K562 (cell line): ENCODE results near the gene TEX261. TPM values are rescaled to one million over a fixed set of nuclear protein-coding genes. Genes with fewer than 3 reads are reported as not detected.

Experiments used
- ATAC-seq: fragments of 200-7000 bp; cut with Tn5 transposase; 3 replicates; pipeline ENCODE4 v1.9.1; 2020; ENCODE audit warnings: moderate library complexity
- BruUV-seq: library from RNA; stranded (reverse); fragments of 400-500 nt; replicated peaks from 2 replicates; lab custom pipeline; 2021; lab: Mats Ljungman, UMichigan
- CTCF ChIA-PET: fragments of 300-600 bp; formaldehyde crosslinking; extraction: SDS; loops from one replicate; lab custom pipeline; 2021; ENCODE audit warnings: low intra/inter-chr PET ratio; lab: Yijun Ruan, JAX
- POLR2A ChIA-PET: fragments of 300-600, 350-650 bp; sonication (Branson Sonifier 250); formaldehyde crosslinking; extraction: SDS; loops from one replicate; lab custom pipeline; 2021; ENCODE audit warnings: antibody characterized with exemption, inconsistent platforms; lab: Yijun Ruan, JAX
- DNase-seq, 4 experiments: peaks; one replicate each; pipeline versions ENCODE4 v3.0.0 to v3.0.0-alpha.2; 2011 to 2018; ENCODE audit warnings: low spot score in 3 of 4, mixed read lengths in 3 of 4; ENCODE audit errors: extremely low read depth in 1 of 4
- FAIRE-seq: peaks from 2 replicates; lab custom pipeline; 2011; peaks lifted over from hg19 to GRCh38; lab: Jason Lieb, UNC
- H2AFZ ChIP-seq: 2 replicates; pipeline ENCODE4 v1.6.0; 2011; ENCODE audit warnings: low read depth, low read length, control low read depth, inconsistent platforms
- H3K27ac ChIP-seq: fragments of 200-600 bp; 3 replicates; pipeline ENCODE4 v1.8.0; 2011; ENCODE audit warnings: low read depth, mild to moderate bottlenecking, control low read depth, inconsistent platforms, low read length, moderate library complexity, mixed read lengths; ENCODE audit errors: extremely low read depth
- H3K27me3 ChIP-seq, 2 experiments: fragments of 300-600 bp in 1 of 2; 2 replicates in 1 of 2; 3 replicates in 1 of 2; pipeline versions ENCODE4 v1.6.0 to v1.8.0; 2011; ENCODE audit warnings: inconsistent platforms in 2 of 2, low read length in 2 of 2, mild to moderate bottlenecking in 1 of 2, mixed read lengths in 1 of 2, moderate library complexity in 1 of 2; ENCODE audit not compliant: control insufficient read depth in 2 of 2, insufficient read depth in 2 of 2
- H3K36me3 ChIP-seq: fragments of 300-600 bp; 3 replicates; pipeline ENCODE4 v1.8.0; 2011; ENCODE audit warnings: mild to moderate bottlenecking, low read length, inconsistent platforms; ENCODE audit not compliant: control insufficient read depth, insufficient read depth
- H3K4me1 ChIP-seq, 2 experiments: fragments of 200-600 bp in 1 of 2; replicated peaks in 1 of 2; 2 replicates in 1 of 2; 3 replicates in 1 of 2; pipeline versions ENCODE4 v1.5.1 to v1.8.0; 2011; ENCODE audit warnings: inconsistent platforms in 2 of 2, low read length in 2 of 2, mild to moderate bottlenecking in 1 of 2, mixed read lengths in 1 of 2, moderate library complexity in 1 of 2; ENCODE audit not compliant: control insufficient read depth in 2 of 2, insufficient read depth in 2 of 2
- H3K4me2 ChIP-seq: 2 replicates; pipeline ENCODE4 v1.6.1; 2011; ENCODE audit warnings: low read length, control low read depth, inconsistent platforms, mixed read lengths; ENCODE audit not compliant: insufficient read depth
- H3K4me3 ChIP-seq: fragments of 200-600 bp; sonication (generic), shearing (Covaris generic); 2 replicates; pipeline ENCODE4 v1.5.1; 2016; ENCODE audit warnings: control low read depth, inconsistent platforms
- H3K79me2 ChIP-seq: fragments of 200-600 bp; 3 replicates; pipeline ENCODE4 v1.8.0; 2011; ENCODE audit warnings: low read length, inconsistent platforms; ENCODE audit not compliant: control insufficient read depth, insufficient read depth
- H3K9ac ChIP-seq, 2 experiments: 2 replicates each; pipeline versions ENCODE4 v1.6.0 to v1.6.1; 2011; ENCODE audit warnings: low read depth in 2 of 2, low read length in 2 of 2, control low read depth in 1 of 2, inconsistent platforms in 1 of 2, mild to moderate bottlenecking in 1 of 2, mixed read lengths in 1 of 2; ENCODE audit not compliant: insufficient read depth in 1 of 2
- H3K9me1 ChIP-seq: one replicate; pipeline ENCODE4 v1.6.0; 2011; ENCODE audit warnings: inconsistent platforms, mild to moderate bottlenecking, low read length, moderate library complexity; ENCODE audit not compliant: control insufficient read depth, insufficient read depth
- H3K9me3 ChIP-seq: replicated peaks from 2 replicates; pipeline ENCODE4 v1.5.1; 2011; ENCODE audit warnings: low read depth, low read length, inconsistent platforms; ENCODE audit not compliant: control insufficient read depth, insufficient read depth
- H4K20me1 ChIP-seq: replicated peaks from 2 replicates; pipeline ENCODE4 v1.6.1; 2011; ENCODE audit warnings: low read length, inconsistent platforms, mixed read lengths; ENCODE audit not compliant: control insufficient read depth, insufficient read depth
- BRD4 ChIP-seq: fragments of 200-600 bp; sonication (generic); IDR thresholded peaks from 2 replicates; pipeline ENCODE4 v1.6.1; 2017; ENCODE audit warnings: inconsistent platforms
- DEAF1 ChIP-seq: fragments of 450-650 bp; formaldehyde crosslinking; IDR thresholded peaks from 2 replicates; pipeline ENCODE4 v1.4.0; 2020; ENCODE audit warnings: mild to moderate bottlenecking, moderate library complexity
- NR3C1 ChIP-seq: sonication (generic); formaldehyde crosslinking; IDR thresholded peaks from 2 replicates; pipeline ENCODE4 v1.8.1; 2022; ENCODE audit warnings: missing genetic modification reagents
- WGBS: fragments of 100-300 bp; shearing (Covaris generic); methylation state at CpG from one replicate; pipeline ENCODE4 v1.1.6; 2016; ENCODE audit warnings: low coverage, mixed read lengths; ENCODE audit not compliant: insufficient coverage; ENCODE audit errors: missing lambda C conversion rate; 5-methylcytosine and 5-hydroxymethylcytosine counted together
- in situ Hi-C: fragments of 300-500 bp; cut with MboI; formaldehyde crosslinking; loops from 4 replicates; pipeline ENCODE4 v1.15.0; 2018; ENCODE audit warnings: inconsistent platforms, mixed read lengths
- intact Hi-C: fragments of 100-400 bp; cut with micrococcal nuclease; formaldehyde crosslinking; loops from 2 replicates; pipeline ENCODE4 v1.14.2; 2022
- polyA plus RNA-seq, 8 experiments: library from polyadenylated mRNA; depleted of rRNA in 4 of 8; stranded (reverse) in 5 of 8; unstranded in 3 of 8; fragments of >200 nt; fragmentation: Nextera tagmentation in 2 of 8; fragmentation: Illumina TruSeq in 1 of 8; extraction: Ambion mirVana in 2 of 8; extraction: Trizol in 1 of 8; gene quantifications; 2 replicates each; pipeline versions ENCODE4 v1.2.1 to v1.2.3, GENCODE V29; 2011 to 2014; ENCODE audit warnings: inconsistent platforms in 1 of 8, missing spikeins in 1 of 8
- total RNA-seq, 7 experiments: library from RNA; depleted of rRNA in 6 of 7; stranded (reverse); fragments of >200 nt in 6 of 7; fragmentation: Illumina TruSeq in 2 of 7; extraction: Trizol in 2 of 7; gene quantifications; 2 replicates each; pipeline versions ENCODE4 v1.2.1 to v1.2.3, GENCODE V29; 2011 to 2021; ENCODE audit warnings: low replicate concordance in 1 of 7
- TF ChIP-seq, protein P1 (sequence below), 2 experiments: fragments of 450-650 bp in 1 of 2; sonication (generic) in 1 of 2; formaldehyde crosslinking in 1 of 2; IDR thresholded peaks in 1 of 2; conservative IDR thresholded peaks in 1 of 2; 2 replicates each; pipeline versions ENCODE4 v1.6.1 to v1.8.1; 2016 to 2023; ENCODE audit warnings: mild to moderate bottlenecking in 2 of 2, moderate library complexity in 2 of 2, inconsistent platforms in 1 of 2, missing genetic modification reagents in 1 of 2
- TF ChIP-seq, protein P2 (sequence below): fragments of 250-450 bp; sonication (Bioruptor Pico); IDR thresholded peaks from 2 replicates; pipeline ENCODE4 v1.5.0; 2020; ENCODE audit warnings: mild to moderate bottlenecking

The TEX261 gene
- total and polyA plus RNA-seq, 9 of the 15 experiments (the other 6 are each of a cell fraction or from before 2014, with no cell fraction given), result 11.9 to 110 (median 51.9) TPM

GRCh38 chr2:70985283-70985688 lies 9.4 kb downstream of the TEX261 start:
- POLR2A ChIA-PET, result no interaction called here
- peaks cover 49% of the 10 kb centered on the region for H3K36me3 ChIP-seq
- intact Hi-C loops, result no loop called here

More at GRCh38 chr2:70985283-70985688, 9.4 kb downstream of the TEX261 start:
- CTCF ChIA-PET, result interaction anchor here (0.7 kb wide), 1 partner anchor 21 kb away, joined by 3 read pairs; no protein-coding TSS in a partner anchor
- Histone ChIP-seq H3K4me2 (no peak overlapping the region), H3K27ac (no peak overlapping the region)
- TF ChIP-seq, protein P1, sequence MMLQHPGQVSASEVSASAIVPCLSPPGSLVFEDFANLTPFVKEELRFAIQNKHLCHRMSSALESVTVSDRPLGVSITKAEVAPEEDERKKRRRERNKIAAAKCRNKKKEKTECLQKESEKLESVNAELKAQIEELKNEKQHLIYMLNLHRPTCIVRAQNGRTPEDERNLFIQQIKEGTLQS (IDR thresholded peaks at IDR 0.05), result no peak
- TF ChIP-seq, protein P1 (CRISPR knock-in tag; conservative IDR thresholded peaks at IDR 0.05), result no peak
- TF ChIP-seq, protein P2, sequence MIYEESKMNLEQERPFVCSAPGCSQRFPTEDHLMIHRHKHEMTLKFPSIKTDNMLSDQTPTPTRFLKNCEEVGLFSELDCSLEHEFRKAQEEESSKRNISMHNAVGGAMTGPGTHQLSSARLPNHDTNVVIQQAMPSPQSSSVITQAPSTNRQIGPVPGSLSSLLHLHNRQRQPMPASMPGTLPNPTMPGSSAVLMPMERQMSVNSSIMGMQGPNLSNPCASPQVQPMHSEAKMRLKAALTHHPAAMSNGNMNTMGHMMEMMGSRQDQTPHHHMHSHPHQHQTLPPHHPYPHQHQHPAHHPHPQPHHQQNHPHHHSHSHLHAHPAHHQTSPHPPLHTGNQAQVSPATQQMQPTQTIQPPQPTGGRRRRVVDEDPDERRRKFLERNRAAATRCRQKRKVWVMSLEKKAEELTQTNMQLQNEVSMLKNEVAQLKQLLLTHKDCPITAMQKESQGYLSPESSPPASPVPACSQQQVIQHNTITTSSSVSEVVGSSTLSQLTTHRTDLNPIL, result no peak
- TF ChIP-seq DEAF1 (CRISPR knock-in tag) (no peak), BRD4 (no peak), NR3C1 (CRISPR knock-in tag) (no peak)
- TF ChIP-seq, all 486 proteins: peak for 0
- FAIRE-seq (no peak), ATAC-seq (no peak), DNase-seq (no peak)
- Histone ChIP-seq H4K20me1 (0 out of 2 replicates have a peak, but pooled peaks cover 3% of the 10 kb centered on the region), H3K9me1 (no peaks in the 10 kb centered on the region), H3K9me3 (no peaks in the 10 kb centered on the region; the same call in 1 of the 2 replicates), H3K79me2 (no peaks in the 10 kb centered on the region), H2AFZ (no peak overlapping the region), H3K9ac (no peak overlapping the region), H3K4me1 (peaks cover 0 to 6% of the 10 kb centered on the region in 2 experiments; a peak in 2 of 5 replicates), H3K27me3 (no peaks in the 10 kb centered on the region), H3K4me3 (no peak overlapping the region)
- in situ Hi-C loops, result no loop called here
- 70% methylated on average over 5 of the region's 5 CpGs for WGBS
- no TSS peak for BruUV-seq
